HepG2 (cell line): Measurements from ENCODE around the gene PCBP1. TPM values are rescaled to one million over a fixed set of nuclear protein-coding genes. Genes with fewer than 3 reads are reported as not detected.

ENCODE experiments used
- polyA plus RNA-seq, 8 experiments: library from polyadenylated mRNA; depleted of rRNA in 3 of 8; stranded (reverse) in 7 of 8; unstranded in 1 of 8; fragments of >200 nt; fragmentation: Illumina TruSeq in 4 of 8; extraction: Trizol in 4 of 8; gene quantifications; 2 replicates each; pipeline versions ENCODE4 v1.2.1 to v1.2.3, GENCODE V29; 2011 to 2016; ENCODE audit warnings: low read depth in 4 of 8, missing spikeins in 1 of 8, mixed read lengths in 1 of 8; ENCODE audit not compliant: insufficient read depth in 1 of 8
- small RNA-seq, 3 experiments: library from RNA; depleted of rRNA; stranded (forward); fragments of <200 nt; gene quantifications; one replicate each; pipeline ENCODE3, GENCODE V24; 2012; ENCODE audit warnings: low read depth in 2 of 3, low replicate concordance in 1 of 3; ENCODE audit not compliant: insufficient read length in 3 of 3, insufficient read depth in 2 of 3
- total RNA-seq, 5 experiments: library from RNA; depleted of rRNA; stranded (reverse); fragments of >200 nt; fragmentation: Illumina TruSeq; extraction: Trizol; gene quantifications; 2 replicates each; pipeline ENCODE4 v1.2.3, GENCODE V29; 2016; ENCODE audit warnings: low read depth in 1 of 5

PCBP1 gene
- total and polyA plus RNA-seq, 2 of the 13 experiments (the other 11 are each of a cell fraction or from before 2014, with no cell fraction given) = 32.0 to 137 TPM

Small RNA genes within 50 kb of the gene (small RNA-seq; reads per million reads assigned to genes)
- gene RN7SL470P = 0 reads per million in 3 experiments

Other genes with a start within 250 kb of the PCBP1 start
- 54.6 and 80.8 TPM in 2 replicates for gene SNRNP27, start 193.5 kb upstream of the PCBP1 start, total RNA-seq (2016; rRNA removed; fragmentation: Illumina TruSeq; extraction: Trizol)
- gene SNRNP27, start 193.5 kb upstream of the PCBP1 start, polyA plus RNA-seq (2011; rRNA removed) = 36.4 and 49.8 TPM in 2 replicates
- gene MXD1, start 172.4 kb upstream of the PCBP1 start, total RNA-seq (2016; rRNA removed; fragmentation: Illumina TruSeq; extraction: Trizol) = 6.4 and 7.7 TPM in 2 replicates
- 12.0 and 14.9 TPM in 2 replicates for gene MXD1, start 172.4 kb upstream of the PCBP1 start, polyA plus RNA-seq (2011; rRNA removed)
- gene ASPRV1, start 125.8 kb upstream of the PCBP1 start, total RNA-seq (2016; rRNA removed; fragmentation: Illumina TruSeq; extraction: Trizol) = 0.40 and 0.42 TPM in 2 replicates
- 0.48 and 0.52 TPM in 2 replicates for gene ASPRV1, start 125.8 kb upstream of the PCBP1 start, polyA plus RNA-seq (2011; rRNA removed)
- gene C2orf42, start 103.5 kb downstream of the PCBP1 start, total RNA-seq (2016; rRNA removed; fragmentation: Illumina TruSeq; extraction: Trizol) = 9.9 and 11.1 TPM in 2 replicates
- gene C2orf42, start 103.5 kb downstream of the PCBP1 start, polyA plus RNA-seq (2011; rRNA removed) = 9.3 and 10.1 TPM in 2 replicates
- gene TIA1, start 161.2 kb downstream of the PCBP1 start, total RNA-seq (2016; rRNA removed; fragmentation: Illumina TruSeq; extraction: Trizol) = 199 and 209 TPM in 2 replicates
- gene TIA1, start 161.2 kb downstream of the PCBP1 start, polyA plus RNA-seq (2011; rRNA removed) = 306 and 319 TPM in 2 replicates
- 64.6 and 94.8 TPM in 2 replicates for gene PCYOX1, start 170.7 kb downstream of the PCBP1 start, total RNA-seq (2016; rRNA removed; fragmentation: Illumina TruSeq; extraction: Trizol)
- 61.0 and 86.6 TPM in 2 replicates for gene PCYOX1, start 170.7 kb downstream of the PCBP1 start, polyA plus RNA-seq (2011; rRNA removed)
- 484 and 618 TPM in 2 replicates for gene SNRPG, start 206.3 kb downstream of the PCBP1 start, total RNA-seq (2016; rRNA removed; fragmentation: Illumina TruSeq; extraction: Trizol)
- 163 and 221 TPM in 2 replicates for gene SNRPG, start 206.3 kb downstream of the PCBP1 start, polyA plus RNA-seq (2011; rRNA removed)
- gene FAM136A, start 214.6 kb downstream of the PCBP1 start, total RNA-seq (2016; rRNA removed; fragmentation: Illumina TruSeq; extraction: Trizol) = 126 and 153 TPM in 2 replicates
- gene FAM136A, start 214.6 kb downstream of the PCBP1 start, polyA plus RNA-seq (2011; rRNA removed) = 73.8 and 77.8 TPM in 2 replicates